Esophagus (tissue), 2 donors: ENCODE data around the gene SHMT1. TPM values are rescaled to one million over a fixed set of nuclear protein-coding genes. Genes with fewer than 3 reads are reported as not detected.

Experiments used
- H3K27ac ChIP-seq, 2 donors: one replicate each; pipeline ENCODE4 v1.5.1; 2013; ENCODE audit warnings: low read depth in 2 of 2, mild to moderate bottlenecking in 2 of 2, inconsistent platforms in 1 of 2, low read length in 1 of 2, moderate library complexity in 1 of 2
- H3K27me3 ChIP-seq, 2 donors: one replicate each; pipeline ENCODE4 v1.6.1; 2013; ENCODE audit warnings: low read length in 2 of 2, control low read depth in 1 of 2, mild to moderate bottlenecking in 1 of 2; ENCODE audit not compliant: insufficient read depth in 2 of 2, control insufficient read depth in 1 of 2
- H3K36me3 ChIP-seq, 2 donors: one replicate each; pipeline ENCODE4 v1.6.1; 2013; ENCODE audit warnings: low read length in 1 of 2; ENCODE audit not compliant: control insufficient read depth in 2 of 2, insufficient read depth in 2 of 2
- H3K4me1 ChIP-seq, 2 donors: one replicate each; pipeline ENCODE4 v1.6.1; 2013; ENCODE audit warnings: low read length in 1 of 2; ENCODE audit not compliant: control insufficient read depth in 2 of 2, insufficient read depth in 2 of 2
- H3K4me3 ChIP-seq, 2 donors: one replicate each; pipeline ENCODE4 v1.5.1; 2013; ENCODE audit warnings: low read length in 2 of 2, mild to moderate bottlenecking in 2 of 2, low read depth in 1 of 2, moderate library complexity in 1 of 2
- H3K9me3 ChIP-seq, 2 donors: one replicate each; pipeline ENCODE4 v1.6.1; 2013; ENCODE audit warnings: mild to moderate bottlenecking in 2 of 2, low read depth in 1 of 2, low read length in 1 of 2, moderate library complexity in 1 of 2; ENCODE audit not compliant: control insufficient read depth in 2 of 2, insufficient read depth in 1 of 2
- WGBS, 2 donors: extraction: QIAGEN DNeasy Blood & Tissue Kit; methylation state at CpG; one replicate each; pipeline ENCODE4 v1.1.7; 2013; 5-methylcytosine and 5-hydroxymethylcytosine counted together
- polyA plus RNA-seq, 2 donors: library from polyadenylated mRNA; stranded (reverse); fragments of 200-250 nt; gene quantifications; one replicate each; pipeline ENCODE4 v1.2.3, GENCODE V29; 2013
- donor health status: healthy with polysubstance abuse.
- donor health status: Bipolar disorder and iron deficiency.

Gene SHMT1
- polyA plus RNA-seq, 2 donors: 70.8 to 73.6 TPM

GRCh38 chr17:18281788-18282187, 81.6 kb downstream of the SHMT1 start:
- Histone ChIP-seq H3K4me3 (no peak overlapping the region), H3K9me3 (no peaks in the 10 kb centered on the region), H3K27ac (no peak overlapping the region), H3K4me1 (no peaks in the 10 kb centered on the region), H3K27me3 (no peaks in the 10 kb centered on the region), H3K36me3 (peaks cover 34 to 48% of the 10 kb centered on the region in 2 donors)
- WGBS, 2 donors: 91 to 92% methylated on average over 6 of the region's 6 CpGs

- H3K27me3 ChIP-seq: no peaks in the 10 kb centered on the region
- H3K4me3 ChIP-seq: no peak overlapping the region
- peaks cover 36 to 56% of the 10 kb centered on the region in 2 donors for H3K36me3 ChIP-seq
- no peak overlapping the region for H3K27ac ChIP-seq
- H3K9me3 ChIP-seq: no peaks in the 10 kb centered on the region
- H3K4me1 ChIP-seq: no peaks in the 10 kb centered on the region
- 59 to 63% methylated on average over 5 of the region's 5 CpGs for WGBS, 2 donors
These were observed 82.5 kb downstream of the SHMT1 start for GRCh38 chr17:18280766-18281371.

DNA sequence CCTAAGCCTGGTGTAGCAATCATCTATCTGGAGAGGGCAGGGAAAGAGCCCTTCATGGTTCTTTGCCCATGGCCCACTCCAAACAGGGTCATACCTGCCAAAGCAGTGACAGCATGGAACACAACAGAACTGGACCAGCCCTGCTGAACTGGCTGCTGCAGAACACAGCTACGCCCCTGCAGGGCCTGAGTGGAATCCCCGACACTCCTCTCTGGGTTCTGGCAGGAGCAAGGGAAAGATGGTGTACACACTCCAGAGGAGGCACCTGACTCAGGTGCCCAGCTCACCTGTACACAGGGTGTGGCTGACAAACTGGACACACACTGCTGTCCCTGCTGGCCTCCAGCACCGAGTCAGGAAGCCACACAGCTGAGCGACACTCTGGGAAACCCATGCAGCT, 83.1 kb downstream of the SHMT1 start:
- Histone ChIP-seq H3K27ac (no peak overlapping the region), H3K27me3 (no peaks in the 10 kb centered on the region), H3K4me3 (no peak overlapping the region), H3K36me3 (peaks cover 36 to 54% of the 10 kb centered on the region in 2 donors), H3K4me1 (no peaks in the 10 kb centered on the region), H3K9me3 (no peaks in the 10 kb centered on the region)
- WGBS, 2 donors: 91 to 97% methylated on average over 4 of the region's 4 CpGs

GRCh38 chr17:18278867-18279266, 84.5 kb downstream of the SHMT1 start:
- Histone ChIP-seq H3K36me3 (peaks cover 42 to 57% of the 10 kb centered on the region in 2 donors), H3K4me3 (no peak overlapping the region), H3K27ac (no peak overlapping the region), H3K9me3 (no peaks in the 10 kb centered on the region), H3K27me3 (no peaks in the 10 kb centered on the region), H3K4me1 (no peaks in the 10 kb centered on the region)
- WGBS, 2 donors: 86 to 87% methylated on average over 3 of the region's 3 CpGs

Other genes starting within 250 kb of the SHMT1 start
- 10 to 100 TPM; 19.4 to 20.4 TPM for gene ALKBH5, start 179.7 kb downstream of the SHMT1 start, polyA plus RNA-seq
- 10 to 100 TPM; 11.4 to 12.5 TPM for gene LLGL1, start 137.9 kb downstream of the SHMT1 start, polyA plus RNA-seq
- gene FLII, start 104.8 kb downstream of the SHMT1 start, polyA plus RNA-seq: 100 to 1,000 TPM; 218 to 258 TPM
- 10 to 100 TPM in 1 of 2 donors, 1 to 10 TPM in 1; 7.6 to 11.4 TPM for gene MIEF2, start 102.9 kb downstream of the SHMT1 start, polyA plus RNA-seq
- gene TOP3A, start 48.6 kb downstream of the SHMT1 start, polyA plus RNA-seq: 10 to 100 TPM in 1 of 2 donors, 1 to 10 TPM in 1; 9.4 to 14.6 TPM
- 1 to 10 TPM; 3.2 to 3.6 TPM for gene SMCR8, start 48.3 kb downstream of the SHMT1 start, polyA plus RNA-seq
- gene EVPLL, start 14.2 kb upstream of the SHMT1 start, polyA plus RNA-seq: 10 to 100 TPM; 14.4 to 21.5 TPM
- gene LGALS9C, start 113.2 kb upstream of the SHMT1 start, polyA plus RNA-seq: 10 to 100 TPM; 13.4 to 28.2 TPM